GM19099 (cell line): ENCODE data around the gene DPP9.

ENCODE experiments used
- POLR2A ChIP-seq: IDR thresholded peaks from 3 replicates; pipeline ENCODE4 v1.6.1; 2011; ENCODE audit warnings: low read depth; ENCODE audit not compliant: insufficient read length; ENCODE audit errors: extremely low read depth

DPP9 gene

DNA sequence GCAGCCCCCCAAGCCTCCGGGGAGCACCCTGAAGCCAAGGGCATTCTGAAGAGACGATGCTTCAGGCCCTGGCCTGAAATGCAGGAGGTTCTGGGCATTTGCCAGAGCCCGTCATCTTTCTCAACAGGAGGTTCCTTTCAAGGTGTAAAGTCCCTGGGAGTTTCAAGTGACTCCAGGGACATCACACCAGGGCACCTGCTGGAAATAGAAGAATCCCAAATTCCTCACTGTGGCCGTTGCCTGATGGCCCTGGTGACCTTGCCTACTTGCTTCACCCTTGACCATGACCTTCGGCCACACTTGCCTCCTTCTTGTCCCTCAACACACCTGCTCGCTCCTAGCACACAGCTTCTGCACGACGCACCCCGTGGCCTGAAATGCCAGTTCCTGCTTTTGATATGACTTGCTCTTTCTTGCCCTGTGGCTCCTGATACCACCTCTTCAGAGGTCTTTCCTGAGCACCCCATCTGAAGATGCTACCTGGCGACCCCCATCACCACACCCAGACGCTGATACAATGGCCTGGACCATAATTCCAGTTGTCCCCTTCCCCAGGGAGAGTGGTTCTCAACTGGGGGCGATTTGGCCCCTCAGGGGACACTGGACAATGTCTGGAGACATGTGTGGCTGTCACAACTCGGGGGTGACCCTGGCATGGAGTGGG is 3.5 kb downstream of the DPP9 start:
- TF ChIP-seq POLR2A: no peak

DNA sequence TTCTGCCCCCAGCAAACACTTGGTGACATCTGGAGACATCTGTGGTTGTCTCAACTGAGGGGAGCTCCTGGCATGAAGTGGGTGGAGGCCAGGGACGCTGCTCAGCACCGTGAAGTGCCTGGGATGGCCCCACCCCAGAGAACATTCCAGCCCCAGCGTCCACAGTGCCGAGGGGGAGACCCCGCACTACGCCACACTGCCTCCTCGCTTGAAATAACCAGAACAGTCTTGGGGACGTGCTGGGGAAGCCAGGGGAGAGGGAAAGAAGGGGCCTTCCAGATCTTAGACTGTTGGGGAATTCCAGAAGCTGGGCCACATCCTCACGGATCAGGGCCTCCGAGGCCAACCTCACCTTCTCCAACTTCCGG is 4.2 kb downstream of the DPP9 start:
- no peak for TF ChIP-seq POLR2A

DNA sequence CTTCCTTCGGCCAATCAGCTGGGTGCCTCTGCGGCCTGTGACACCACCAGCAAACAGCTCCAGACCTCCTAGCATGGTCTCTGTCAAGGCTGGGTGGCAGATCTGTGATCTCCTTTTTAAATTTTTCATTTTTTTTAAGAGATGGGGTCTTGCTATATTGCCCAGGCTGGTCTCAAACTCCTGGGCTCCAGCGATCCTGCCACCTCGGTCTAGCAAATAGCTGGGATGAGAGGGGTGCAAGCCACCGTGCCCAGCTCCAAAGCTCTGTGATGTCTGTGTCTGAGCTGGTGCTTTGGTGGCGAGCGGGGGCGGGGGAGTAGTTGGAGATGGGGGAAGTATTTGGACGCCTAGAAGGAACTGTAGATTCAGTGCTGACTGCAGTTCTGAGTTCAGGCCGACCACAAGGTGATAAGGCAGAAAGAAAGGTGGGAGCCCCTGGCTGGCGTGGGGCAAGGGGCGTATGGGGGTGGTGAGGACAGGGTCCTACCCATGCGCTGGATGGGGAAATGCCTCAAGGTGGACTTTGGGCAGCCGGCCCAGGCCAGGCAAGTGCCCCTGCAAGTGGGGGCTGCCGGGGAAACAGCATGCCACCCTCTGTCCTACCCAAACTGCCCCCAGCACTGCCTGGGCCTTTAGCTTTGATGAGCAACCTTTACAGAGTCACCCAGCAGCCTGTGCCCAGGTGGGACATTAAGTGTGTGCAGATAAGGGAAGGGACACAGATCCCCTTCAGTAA is 5.5 kb downstream of the DPP9 start:
- TF ChIP-seq POLR2A: no peak

DNA sequence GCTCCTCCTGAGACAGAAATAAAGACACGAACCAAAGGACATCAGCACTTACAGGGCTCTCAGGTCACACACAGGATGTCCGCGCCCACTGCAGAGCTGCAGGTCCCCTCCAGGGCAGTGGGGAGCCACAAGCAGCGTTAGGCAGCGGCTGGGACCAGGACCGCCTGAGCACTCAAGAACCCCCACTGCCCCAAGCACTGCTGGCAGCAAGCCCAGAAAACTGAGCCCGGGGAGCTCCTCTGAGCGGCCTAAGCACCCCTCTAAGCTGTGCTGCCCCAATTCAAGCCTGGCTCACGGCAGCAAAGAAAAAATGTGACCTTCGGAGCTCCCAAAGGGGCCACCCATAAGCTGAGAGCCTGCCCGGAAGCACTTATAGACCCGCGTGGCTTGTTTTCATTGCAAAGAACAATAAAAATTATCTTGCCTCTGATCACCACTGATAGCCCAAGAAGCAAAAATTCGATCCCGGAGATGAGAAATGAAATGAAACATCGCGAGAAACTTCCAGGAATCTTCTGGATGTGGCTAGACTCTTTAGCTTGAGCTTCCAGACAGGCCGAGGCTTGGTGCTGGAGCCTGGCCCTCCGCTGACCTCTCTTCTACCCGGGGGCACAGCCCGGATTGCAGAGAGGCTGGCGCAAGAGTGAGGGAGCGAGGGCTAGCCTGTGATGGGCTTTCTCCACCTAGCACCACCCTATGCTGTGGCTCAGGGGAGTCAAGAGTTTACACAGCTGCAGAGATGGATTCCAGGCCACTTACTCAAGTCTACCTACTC is 6.3 kb downstream of the DPP9 start:
- TF ChIP-seq POLR2A: no peak

DNA sequence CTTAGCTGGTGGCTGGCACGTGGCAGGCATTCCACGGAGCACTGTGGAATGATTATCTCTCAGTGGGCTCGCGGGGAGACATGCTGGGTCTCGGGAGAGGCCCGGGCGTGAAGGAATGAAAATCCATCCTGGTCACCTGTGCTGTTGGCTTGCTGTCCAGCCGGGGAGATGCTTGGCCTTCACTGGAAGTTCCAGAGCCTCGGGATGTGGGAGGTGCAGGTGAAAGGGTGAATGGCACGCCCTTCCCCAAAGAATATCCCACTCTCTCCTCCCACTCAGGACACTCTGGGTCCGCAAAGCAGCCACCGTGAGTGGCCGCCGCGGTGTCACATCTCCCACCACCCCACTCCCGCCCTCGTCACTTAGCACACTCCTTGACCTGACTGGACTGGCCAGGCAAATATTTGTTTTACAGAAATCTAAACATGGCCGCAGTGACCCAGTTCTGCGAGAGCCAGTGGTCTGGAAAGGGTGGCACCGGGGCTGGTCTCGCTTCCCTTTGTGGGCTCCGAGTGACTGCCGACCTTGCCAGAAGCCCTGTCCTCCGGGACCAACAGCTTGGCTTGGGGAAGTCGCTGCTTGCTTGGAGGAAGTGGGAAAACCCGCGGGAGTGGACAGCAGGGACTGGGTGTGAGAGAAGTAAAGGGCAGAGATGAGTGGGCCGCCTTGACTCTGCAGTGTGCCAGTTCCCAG is 8.0 kb downstream of the DPP9 start:
- TF ChIP-seq POLR2A: no peak

DNA sequence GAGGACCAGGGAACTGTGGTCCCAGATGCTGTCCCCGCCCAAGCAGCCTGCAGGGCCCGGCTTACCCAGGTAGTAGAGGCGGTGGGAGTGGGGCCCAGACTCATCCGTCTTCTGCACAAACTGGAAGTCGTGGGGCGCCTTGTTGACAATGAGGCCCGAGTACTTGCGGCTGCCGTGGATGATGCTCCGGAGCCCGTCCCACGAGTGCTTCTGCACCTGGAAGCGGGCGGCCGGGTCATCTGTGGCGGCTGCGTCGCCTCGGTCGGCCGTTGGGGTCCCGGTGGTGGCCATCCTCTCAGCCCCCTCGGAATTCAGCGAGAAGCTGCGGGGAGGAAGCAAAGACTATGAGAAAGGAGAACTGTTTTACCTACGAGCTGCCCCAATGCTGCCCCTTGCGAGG is 9.6 kb downstream of the DPP9 start:
- no peak for TF ChIP-seq POLR2A

DNA sequence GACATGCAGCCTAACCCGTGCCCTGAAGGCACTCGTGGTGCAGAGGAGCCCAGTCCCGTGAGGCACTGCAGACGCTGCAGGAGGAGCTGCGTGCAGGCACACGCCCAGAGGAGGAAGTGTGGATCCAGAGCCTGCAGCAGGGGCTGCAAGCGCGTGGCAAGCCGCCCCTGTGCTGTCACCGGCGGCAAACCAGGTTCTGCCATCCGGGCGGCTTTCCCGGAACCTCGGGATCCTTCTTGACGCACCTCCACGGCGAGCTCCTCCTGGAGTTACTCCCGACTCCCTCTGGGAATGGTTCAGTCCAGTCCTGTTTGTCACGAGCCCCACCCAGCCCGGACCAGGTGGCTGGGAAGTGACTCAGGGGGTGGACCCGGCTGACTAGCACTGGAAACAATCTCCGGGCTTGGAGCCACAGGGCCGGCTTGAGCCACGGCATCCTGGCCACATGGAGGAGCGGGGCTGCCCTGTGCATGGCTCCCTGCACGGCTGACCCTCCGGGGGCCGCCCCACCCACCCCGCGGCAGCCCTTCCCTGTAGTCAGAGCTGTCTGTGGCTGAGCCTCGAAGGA is 10.2 kb downstream of the DPP9 start:
- TF ChIP-seq POLR2A: no peak

DNA sequence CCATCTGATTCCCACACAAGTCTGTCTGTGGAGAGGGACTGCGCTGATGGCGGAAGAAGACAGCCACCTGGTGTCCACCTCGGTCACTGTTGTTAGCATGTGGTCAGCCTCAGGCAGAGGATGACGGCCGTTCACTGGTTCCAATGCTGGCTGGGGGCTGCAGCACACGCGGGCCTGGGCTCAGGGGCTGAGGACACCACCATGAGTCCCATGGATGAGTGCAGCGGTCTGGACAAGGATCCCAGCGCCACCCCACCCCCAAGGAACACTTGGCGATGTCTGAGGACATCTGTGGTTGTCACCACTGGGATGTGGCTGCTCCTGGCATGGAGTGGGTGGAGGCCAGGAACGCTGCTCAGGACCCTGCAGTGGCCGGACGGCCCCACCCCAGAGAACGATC is 10.9 kb downstream of the DPP9 start:
- TF ChIP-seq POLR2A: no peak

DNA sequence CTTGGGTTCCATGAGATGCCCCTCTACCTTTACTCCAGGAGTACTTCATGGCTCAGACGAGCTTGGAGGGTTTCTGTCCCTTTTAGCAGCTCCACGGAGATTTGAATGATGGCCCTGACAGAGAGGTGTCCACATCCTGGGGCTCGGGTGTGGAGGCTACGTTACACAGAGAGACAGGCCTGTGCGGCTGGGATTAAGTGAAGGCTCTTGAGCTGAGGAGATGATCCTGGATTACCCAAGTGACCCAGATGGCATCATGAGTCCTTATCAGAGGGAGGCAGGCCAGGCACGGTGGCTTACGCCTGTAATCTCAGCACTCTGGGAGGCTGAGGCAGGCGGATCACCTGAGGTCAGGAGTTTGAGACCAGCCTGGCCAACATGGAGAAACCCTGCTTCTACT is 12.4 kb downstream of the DPP9 start:
- no peak for TF ChIP-seq POLR2A

DNA sequence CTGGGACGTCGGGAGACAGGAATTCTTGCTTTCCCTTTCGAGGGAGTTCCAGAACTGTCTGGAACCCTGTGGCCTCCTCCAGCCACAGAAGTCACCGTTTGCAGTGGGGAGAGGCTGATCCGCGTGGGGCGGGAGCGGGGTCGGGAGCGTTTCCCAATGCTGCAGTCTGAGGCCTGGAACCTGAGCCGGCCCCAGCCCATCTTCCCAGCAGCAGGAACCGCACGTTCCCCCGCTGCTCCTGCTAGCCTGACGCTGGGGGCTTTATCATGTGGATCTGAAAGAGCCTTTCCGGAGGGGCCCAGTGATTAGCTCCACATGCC is 13.4 kb downstream of the DPP9 start:
- no peak for TF ChIP-seq POLR2A

DNA sequence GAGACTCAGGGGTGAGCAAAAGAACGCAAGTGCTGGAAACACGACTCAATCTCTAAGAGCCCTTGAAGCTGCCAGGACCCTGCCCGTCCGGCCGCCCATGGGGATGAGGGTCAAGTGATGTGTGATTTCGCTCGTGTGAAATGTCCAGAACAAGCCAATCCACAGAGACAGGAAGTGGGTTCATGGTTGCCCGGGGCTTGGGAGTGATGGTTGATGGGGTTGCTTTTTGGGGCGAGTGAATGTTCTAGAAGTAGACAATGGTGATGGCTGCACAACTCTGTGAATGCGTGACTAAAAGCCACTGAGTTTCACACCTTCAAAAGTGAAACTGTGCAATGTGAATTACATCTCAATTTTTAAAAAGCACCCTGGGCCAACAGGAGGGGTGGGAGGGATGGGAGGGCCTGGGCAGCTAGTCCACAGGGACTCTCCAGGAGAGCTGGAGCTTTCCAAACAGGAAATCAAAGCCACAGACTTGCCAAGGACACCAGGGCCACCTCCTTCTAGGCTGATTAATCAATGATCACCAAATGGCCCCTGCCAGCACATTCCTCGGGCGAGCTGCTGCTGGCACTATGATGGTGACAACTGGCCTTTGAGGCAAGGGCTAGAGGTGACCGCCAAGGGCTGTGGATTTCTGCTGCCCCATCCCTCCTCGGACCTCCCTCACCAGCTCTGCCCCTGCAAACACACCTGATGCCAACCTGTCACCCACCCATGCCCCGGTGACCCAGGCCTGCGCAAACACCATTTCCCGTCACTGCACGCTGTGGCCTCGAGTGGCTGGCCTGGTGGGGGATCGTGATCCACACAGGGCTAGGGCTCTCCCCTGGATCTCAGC is 14.0 kb downstream of the DPP9 start:
- no peak for TF ChIP-seq POLR2A

DNA sequence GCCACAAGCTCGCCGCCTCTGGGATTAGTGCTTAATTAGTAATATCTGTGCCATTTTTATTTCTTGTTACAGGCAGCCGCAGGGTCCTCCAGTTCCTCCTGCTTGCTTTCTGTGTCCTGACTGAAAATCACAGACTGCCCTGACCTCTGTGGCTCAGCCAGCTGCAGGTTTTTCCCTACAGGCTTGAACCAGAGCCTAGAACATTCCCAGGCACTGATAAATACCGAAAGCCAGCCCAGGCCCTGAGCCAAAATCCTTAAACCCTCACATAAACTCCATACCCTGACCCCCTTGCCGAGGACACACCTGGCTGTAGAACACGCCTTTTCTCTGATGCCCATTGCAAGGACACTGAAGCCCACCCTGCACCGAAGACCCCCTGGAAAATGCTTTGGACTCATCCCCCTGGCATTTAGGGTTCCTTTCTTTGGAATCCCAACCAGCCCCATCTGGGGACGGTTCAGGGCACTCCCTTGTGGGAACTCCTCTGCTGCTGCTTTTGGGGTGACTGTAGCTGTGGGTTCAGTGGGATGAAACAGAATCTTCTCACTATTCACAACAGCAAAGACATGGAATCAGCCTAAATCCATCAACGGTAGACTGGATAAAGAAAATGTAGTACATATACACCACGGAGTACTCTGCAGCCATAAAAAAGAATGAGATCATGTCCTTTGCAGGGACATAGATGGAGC is 15.5 kb downstream of the DPP9 start:
- TF ChIP-seq POLR2A: no peak

DNA sequence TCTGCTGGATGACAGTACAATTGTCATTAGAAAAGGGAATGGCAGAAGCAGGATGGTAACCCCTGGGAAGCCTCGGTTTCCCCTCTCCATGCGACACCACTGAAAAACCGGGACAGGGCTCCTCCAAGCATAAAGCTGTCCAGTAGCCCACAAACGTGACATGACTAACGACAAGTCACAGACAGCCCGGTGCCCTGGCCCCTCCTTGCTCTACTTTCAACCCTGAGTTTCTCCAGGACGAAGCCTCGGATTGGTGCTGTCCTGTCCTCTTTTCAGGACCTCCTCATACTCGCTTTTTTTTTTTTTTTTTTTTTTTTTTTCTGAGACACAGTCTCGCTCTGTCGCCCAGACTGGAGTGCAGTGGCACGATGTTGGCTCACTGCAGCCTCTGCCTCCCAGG is 16.3 kb downstream of the DPP9 start:
- TF ChIP-seq POLR2A: no peak
